T-helper 1 cell treated with Interleukin-12 subunit alpha and Interleukin-12 subunit beta and Interleukin-4 antibody, amounts not matched to agents 30 μg/mL and 1 μg/mL, for 36 hours (primary cell): Measurements from ENCODE around the gene CAMTA1.

Source experiments
- H3K27ac Mint-ChIP-seq: one replicate; pipeline ENCODE4 v1.8.0; 2021; ENCODE audit warnings: mild to moderate bottlenecking, mixed read lengths
- H3K27me3 Mint-ChIP-seq: one replicate; pipeline ENCODE4 v1.8.0; 2021; ENCODE audit warnings: low read depth, mixed read lengths
- H3K36me3 Mint-ChIP-seq: one replicate; pipeline ENCODE4 v1.8.0; 2021; ENCODE audit warnings: low read depth, mixed read lengths
- H3K4me1 Mint-ChIP-seq: one replicate; pipeline ENCODE4 v1.8.0; 2021; ENCODE audit warnings: low read depth, mixed read lengths
- H3K4me3 Mint-ChIP-seq: one replicate; pipeline ENCODE4 v1.8.0; 2021; ENCODE audit warnings: mild to moderate bottlenecking, moderate library complexity, mixed read lengths
- H3K9me3 Mint-ChIP-seq: one replicate; pipeline ENCODE4 v1.8.0; 2021; ENCODE audit warnings: mixed read lengths

CAMTA1 gene

GRCh38 chr1:7331926-7332535 lies 546.8 kb downstream of the CAMTA1 start:
- no peaks in the 10 kb centered on the region for H3K36me3 Mint-ChIP-seq
- no peak overlapping the region for H3K27ac Mint-ChIP-seq
- H3K9me3 Mint-ChIP-seq = no peaks in the 10 kb centered on the region
- H3K4me3 Mint-ChIP-seq = no peak overlapping the region
- H3K27me3 Mint-ChIP-seq = no peaks in the 10 kb centered on the region
- no peaks in the 10 kb centered on the region for H3K4me1 Mint-ChIP-seq

DNA sequence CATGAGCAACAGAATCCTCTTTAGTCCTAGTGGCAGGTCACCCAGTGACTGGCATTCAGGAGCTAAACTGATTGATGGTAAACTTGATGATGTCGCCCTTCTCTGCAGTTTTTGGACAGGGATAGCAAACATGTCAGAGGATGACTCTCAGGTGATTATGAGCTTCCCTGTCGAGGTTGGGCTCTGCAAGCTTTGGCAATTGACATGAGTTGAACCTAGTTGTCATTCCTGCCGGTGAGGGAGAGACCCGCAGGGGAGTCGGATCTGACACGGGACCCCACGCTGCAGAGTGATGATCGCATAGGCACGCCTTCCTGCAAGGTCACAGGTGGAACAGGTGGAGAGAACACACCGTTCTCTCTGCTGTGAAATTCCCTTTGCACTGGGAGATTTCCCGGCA lies 547.8 kb downstream of the CAMTA1 start:
- no peaks in the 10 kb centered on the region for H3K36me3 Mint-ChIP-seq
- no peak overlapping the region for H3K4me3 Mint-ChIP-seq
- H3K27ac Mint-ChIP-seq = no peak overlapping the region
- H3K27me3 Mint-ChIP-seq = no peaks in the 10 kb centered on the region
- H3K9me3 Mint-ChIP-seq = no peaks in the 10 kb centered on the region
- no peaks in the 10 kb centered on the region for H3K4me1 Mint-ChIP-seq

GRCh38 chr1:7333620-7334019 lies 548.4 kb downstream of the CAMTA1 start:
- no peaks in the 10 kb centered on the region for H3K9me3 Mint-ChIP-seq
- no peaks in the 10 kb centered on the region for H3K27me3 Mint-ChIP-seq
- H3K4me1 Mint-ChIP-seq = no peaks in the 10 kb centered on the region
- H3K27ac Mint-ChIP-seq = no peak overlapping the region
- H3K4me3 Mint-ChIP-seq = no peak overlapping the region
- H3K36me3 Mint-ChIP-seq = no peaks in the 10 kb centered on the region

DNA sequence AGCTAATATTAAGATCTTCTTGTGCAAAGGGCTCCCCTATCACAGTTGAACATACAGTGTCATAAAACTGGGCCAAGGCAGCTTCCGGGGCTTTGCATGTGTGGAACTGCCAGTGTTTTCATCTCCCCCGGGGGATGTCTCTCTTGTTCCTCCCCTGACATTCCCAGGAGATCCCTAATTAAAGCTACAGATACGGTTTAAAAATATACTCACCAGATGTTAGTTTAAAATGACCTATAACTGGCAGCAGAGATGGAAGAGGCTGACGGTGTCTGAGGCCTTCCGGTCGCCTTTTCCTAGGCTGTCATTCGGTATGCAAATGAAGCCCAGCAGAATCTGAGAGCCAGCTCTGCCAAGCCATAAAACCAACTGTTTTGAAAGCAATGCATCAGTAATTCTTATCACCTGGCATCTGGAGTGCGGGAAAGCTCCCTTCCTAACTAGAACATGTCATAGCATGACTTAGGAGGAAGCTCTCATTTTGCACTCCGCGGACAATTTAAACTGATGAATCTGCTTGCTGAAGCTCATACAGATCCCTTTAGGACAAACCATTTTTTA lies 549.3 kb downstream of the CAMTA1 start:
- H3K9me3 Mint-ChIP-seq = no peaks in the 10 kb centered on the region
- no peaks in the 10 kb centered on the region for H3K4me1 Mint-ChIP-seq
- H3K36me3 Mint-ChIP-seq = no peaks in the 10 kb centered on the region
- no peak overlapping the region for H3K27ac Mint-ChIP-seq
- H3K27me3 Mint-ChIP-seq = no peaks in the 10 kb centered on the region
- H3K4me3 Mint-ChIP-seq = no peak overlapping the region

DNA sequence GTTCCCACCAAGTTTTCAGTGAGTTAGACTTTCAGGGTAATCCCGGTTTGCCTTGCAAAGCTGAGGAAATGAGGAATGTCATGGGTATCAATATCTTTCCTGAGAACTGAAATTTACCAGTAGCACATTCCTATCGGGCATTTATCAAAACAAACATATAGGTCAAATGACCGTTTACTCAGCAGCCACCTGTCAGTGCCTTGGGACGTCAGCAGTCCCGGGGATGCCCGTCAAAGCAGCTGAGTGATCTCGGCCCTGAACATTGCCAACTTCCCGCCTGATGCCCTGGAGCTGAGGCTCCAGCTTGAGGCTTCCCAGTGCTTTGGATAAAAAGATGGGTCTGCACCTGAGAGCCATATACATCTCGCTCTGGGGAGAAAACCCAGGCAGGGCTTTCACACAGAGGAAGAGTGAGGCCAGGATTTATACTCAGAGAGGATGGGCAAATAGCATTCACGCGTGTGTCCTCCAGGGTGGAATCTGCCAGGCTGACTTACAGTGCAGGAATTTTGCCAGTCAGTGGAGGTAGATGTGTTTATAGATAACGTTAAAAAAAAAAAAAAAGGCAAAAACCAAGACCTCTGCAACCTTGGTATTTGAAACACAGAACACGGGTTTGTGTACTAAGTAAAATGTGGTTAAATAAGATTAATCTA lies 550.1 kb downstream of the CAMTA1 start:
- Mint-ChIP-seq H3K4me1 (no peaks in the 10 kb centered on the region), H3K27ac (no peak overlapping the region), H3K4me3 (no peak overlapping the region), H3K36me3 (no peaks in the 10 kb centered on the region), H3K9me3 (no peaks in the 10 kb centered on the region), H3K27me3 (no peaks in the 10 kb centered on the region)

- Mint-ChIP-seq H3K4me1 (no peaks in the 10 kb centered on the region), H3K4me3 (no peak overlapping the region), H3K9me3 (no peaks in the 10 kb centered on the region), H3K27me3 (no peaks in the 10 kb centered on the region), H3K27ac (no peak overlapping the region), H3K36me3 (no peaks in the 10 kb centered on the region)
Observed at GRCh38 chr1:7338439-7338838, 553.2 kb downstream of the CAMTA1 start.

DNA sequence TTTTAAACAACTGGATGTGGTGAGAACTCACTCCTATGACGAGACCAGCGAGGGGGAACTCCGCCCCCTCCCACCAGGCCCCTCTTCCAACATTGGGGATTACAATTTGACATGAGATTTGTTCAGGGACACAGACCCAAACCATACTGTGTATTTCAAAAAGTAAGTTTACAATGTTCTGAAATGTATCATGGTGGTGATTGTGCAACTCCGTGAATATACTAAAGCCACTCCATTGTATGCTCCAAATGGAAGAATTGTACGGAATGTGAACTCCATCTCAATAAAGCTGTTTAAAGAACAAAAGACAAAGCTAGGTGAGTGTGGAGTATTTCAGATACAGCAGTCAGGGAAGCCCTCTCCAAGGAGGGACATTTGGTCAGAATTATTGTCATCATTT lies 553.8 kb downstream of the CAMTA1 start:
- H3K27ac Mint-ChIP-seq = no peak overlapping the region
- no peaks in the 10 kb centered on the region for H3K27me3 Mint-ChIP-seq
- H3K36me3 Mint-ChIP-seq = no peaks in the 10 kb centered on the region
- H3K4me3 Mint-ChIP-seq = no peak overlapping the region
- no peaks in the 10 kb centered on the region for H3K9me3 Mint-ChIP-seq
- no peaks in the 10 kb centered on the region for H3K4me1 Mint-ChIP-seq

GRCh38 chr1:7339953-7340352 lies 554.7 kb downstream of the CAMTA1 start:
- no peak overlapping the region for H3K27ac Mint-ChIP-seq
- no peaks in the 10 kb centered on the region for H3K4me1 Mint-ChIP-seq
- H3K36me3 Mint-ChIP-seq = no peaks in the 10 kb centered on the region
- no peaks in the 10 kb centered on the region for H3K9me3 Mint-ChIP-seq
- no peaks in the 10 kb centered on the region for H3K27me3 Mint-ChIP-seq
- no peak overlapping the region for H3K4me3 Mint-ChIP-seq

DNA sequence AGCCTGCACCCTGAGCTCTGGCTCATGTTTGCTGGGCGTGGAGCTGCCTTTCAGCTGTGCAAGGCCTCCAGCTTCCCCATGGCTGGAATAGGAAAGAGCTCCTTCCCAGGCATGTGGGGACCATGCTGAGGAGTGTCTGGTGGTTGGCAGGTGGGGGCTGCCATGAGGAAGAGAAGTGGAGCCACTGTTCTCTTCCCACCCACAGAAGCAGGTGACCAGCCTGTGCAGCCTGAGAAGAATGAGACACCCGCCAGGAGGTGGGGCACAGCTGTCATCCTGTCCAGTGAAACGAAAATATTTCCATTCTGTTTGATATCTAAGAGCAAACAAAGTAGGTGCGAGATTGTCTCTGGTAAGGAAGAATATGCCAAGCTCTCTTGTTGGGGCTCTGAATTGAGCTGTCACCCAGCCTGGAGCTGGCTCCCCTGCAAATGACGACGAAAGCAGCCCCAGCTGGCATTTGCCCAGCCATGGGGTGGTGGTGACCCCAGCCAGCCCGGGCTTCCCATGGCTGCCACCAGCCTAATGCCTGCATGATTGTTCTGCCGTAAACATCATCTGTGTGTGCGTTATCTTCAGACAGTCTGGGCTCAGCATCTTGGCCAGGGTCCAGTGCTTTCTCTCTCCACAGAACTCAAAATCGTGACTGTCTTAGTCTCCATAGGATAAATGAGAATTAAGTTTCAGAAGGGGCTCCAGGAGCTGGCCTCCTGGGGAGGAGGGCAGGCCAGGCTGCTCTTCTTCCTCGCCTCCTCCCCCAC lies 556.1 kb downstream of the CAMTA1 start:
- Mint-ChIP-seq H3K36me3 (no peaks in the 10 kb centered on the region), H3K4me1 (no peaks in the 10 kb centered on the region), H3K4me3 (no peak overlapping the region), H3K27me3 (no peaks in the 10 kb centered on the region), H3K9me3 (no peaks in the 10 kb centered on the region), H3K27ac (no peak overlapping the region)

GRCh38 chr1:7343882-7344281 lies 558.6 kb downstream of the CAMTA1 start:
- no peaks in the 10 kb centered on the region for H3K4me1 Mint-ChIP-seq
- no peaks in the 10 kb centered on the region for H3K36me3 Mint-ChIP-seq
- no peak overlapping the region for H3K27ac Mint-ChIP-seq
- H3K9me3 Mint-ChIP-seq = no peaks in the 10 kb centered on the region
- H3K27me3 Mint-ChIP-seq = no peaks in the 10 kb centered on the region
- no peak overlapping the region for H3K4me3 Mint-ChIP-seq

DNA sequence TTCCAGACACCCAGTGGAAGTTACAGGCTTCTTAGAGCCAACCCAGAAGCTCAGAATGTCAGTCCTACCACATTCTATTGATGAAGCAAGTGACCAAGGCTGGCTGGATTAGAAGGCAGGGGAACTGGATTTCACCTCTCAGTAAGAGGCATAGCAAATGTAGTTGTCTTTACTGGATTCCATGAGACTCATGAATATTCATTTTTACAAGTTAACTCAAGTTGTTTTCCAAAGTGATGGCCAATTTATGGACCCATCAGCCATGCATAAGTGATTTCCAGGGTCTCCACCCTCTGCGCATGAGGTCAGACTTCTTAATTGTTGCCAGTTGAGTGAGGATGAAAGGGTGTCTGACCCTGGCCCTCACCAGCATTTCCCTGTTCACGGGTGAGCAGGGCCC lies 559.0 kb downstream of the CAMTA1 start:
- Mint-ChIP-seq H3K36me3 (no peaks in the 10 kb centered on the region), H3K27me3 (no peaks in the 10 kb centered on the region), H3K4me3 (no peak overlapping the region), H3K9me3 (no peaks in the 10 kb centered on the region), H3K4me1 (no peaks in the 10 kb centered on the region), H3K27ac (no peak overlapping the region)

DNA sequence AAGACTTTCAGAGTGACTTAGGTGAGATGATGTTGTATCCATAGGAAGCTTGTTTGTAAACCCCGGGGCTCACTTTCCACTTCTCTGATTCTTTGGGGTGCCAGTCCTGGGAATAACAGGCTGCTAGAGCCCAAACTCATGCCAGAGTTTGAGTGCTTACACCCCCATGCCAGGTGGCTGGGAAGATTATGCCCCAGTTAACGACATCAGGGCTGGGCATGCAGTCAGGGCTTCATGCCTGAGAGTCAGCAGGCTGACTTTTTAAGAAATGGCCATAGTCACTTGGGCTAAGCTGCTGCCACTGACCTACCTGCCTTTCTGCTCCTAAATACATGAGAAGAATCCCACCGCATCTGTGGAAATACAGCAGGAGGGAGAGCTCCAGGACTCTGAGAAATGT lies 560.3 kb downstream of the CAMTA1 start:
- Mint-ChIP-seq H3K9me3 (no peaks in the 10 kb centered on the region), H3K27ac (no peak overlapping the region), H3K27me3 (no peaks in the 10 kb centered on the region), H3K4me3 (no peak overlapping the region), H3K4me1 (no peaks in the 10 kb centered on the region), H3K36me3 (no peaks in the 10 kb centered on the region)

DNA sequence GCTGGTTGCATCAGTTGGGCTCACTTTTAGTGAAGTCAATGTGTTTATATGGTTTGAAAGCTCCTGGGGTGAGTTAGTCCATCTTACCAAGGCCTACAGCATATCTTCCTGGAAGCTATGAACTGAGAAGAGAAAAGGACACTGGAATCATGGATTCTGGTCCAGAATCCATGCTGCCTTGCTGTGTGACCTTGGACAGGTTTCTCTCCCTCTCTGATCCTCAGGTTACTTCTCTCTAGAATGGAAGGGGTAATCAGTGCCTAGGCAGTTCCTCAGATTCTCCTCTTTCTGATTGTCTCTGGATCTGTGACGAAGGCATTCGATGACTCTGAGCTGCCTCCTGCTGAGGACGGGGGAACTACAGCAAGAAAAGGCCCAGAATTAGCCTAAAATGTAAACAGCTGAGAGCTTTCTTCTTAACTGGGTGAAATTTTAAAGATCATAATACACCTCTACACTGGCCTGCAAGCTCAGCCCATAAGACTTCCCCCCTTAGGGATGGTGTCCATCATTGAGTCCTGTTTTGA lies 560.9 kb downstream of the CAMTA1 start:
- no peak overlapping the region for H3K27ac Mint-ChIP-seq
- H3K4me3 Mint-ChIP-seq = no peak overlapping the region
- H3K27me3 Mint-ChIP-seq = no peaks in the 10 kb centered on the region
- no peaks in the 10 kb centered on the region for H3K9me3 Mint-ChIP-seq
- H3K36me3 Mint-ChIP-seq = no peaks in the 10 kb centered on the region
- H3K4me1 Mint-ChIP-seq = no peaks in the 10 kb centered on the region

GRCh38 chr1:7346600-7347570 lies 561.6 kb downstream of the CAMTA1 start:
- H3K27me3 Mint-ChIP-seq = no peaks in the 10 kb centered on the region
- H3K4me1 Mint-ChIP-seq = no peaks in the 10 kb centered on the region
- no peak overlapping the region for H3K27ac Mint-ChIP-seq
- no peaks in the 10 kb centered on the region for H3K36me3 Mint-ChIP-seq
- no peaks in the 10 kb centered on the region for H3K9me3 Mint-ChIP-seq
- H3K4me3 Mint-ChIP-seq = no peak overlapping the region
